H1 (cell line): ENCODE results near the gene DCBLD2. TPM values are rescaled to one million over a fixed set of nuclear protein-coding genes. Genes with fewer than 3 reads are reported as not detected.

Experiments
- CHD7 ChIP-seq: fragments of 300-600 bp; sonication (generic); IDR thresholded peaks from 2 replicates; pipeline ENCODE4 v1.7.1; 2012; ENCODE audit warnings: low read length, moderate library complexity, mild to moderate bottlenecking, inconsistent platforms; ENCODE audit not compliant: insufficient replicate concordance
- CREB1 ChIP-seq: IDR thresholded peaks from 2 replicates; pipeline ENCODE4 v1.6.1; 2012; ENCODE audit warnings: inconsistent platforms
- polyA plus RNA-seq, 7 experiments: library from polyadenylated mRNA; depleted of rRNA in 3 of 7; stranded (reverse) in 5 of 7; unstranded in 2 of 7; fragments of >200 nt in 5 of 7; fragments of 200-250 nt in 2 of 7; gene quantifications; 1 replicate in 5 of 7; 2 replicates in 1 of 7; 4 replicates in 1 of 7; pipeline versions ENCODE4 v1.2.1 to v1.2.3, GENCODE V29; 2011 to 2013; ENCODE audit warnings: missing spikeins in 2 of 7, mixed read lengths in 2 of 7
- total RNA-seq: library from RNA; stranded (reverse); fragmentation: NEBNext Ultra II Directional; extraction: Animal tissue kit (Norgen Biotek cat#: 25700); gene quantifications from 2 replicates; pipeline ENCODE4 v1.2.1, GENCODE V29; 2021

The DCBLD2 gene
- total and polyA plus RNA-seq, 2 of the 8 experiments (the other 6 are each of a cell fraction or from before 2014, with no cell fraction given) = 19.6 to 63.8 TPM

DNA sequence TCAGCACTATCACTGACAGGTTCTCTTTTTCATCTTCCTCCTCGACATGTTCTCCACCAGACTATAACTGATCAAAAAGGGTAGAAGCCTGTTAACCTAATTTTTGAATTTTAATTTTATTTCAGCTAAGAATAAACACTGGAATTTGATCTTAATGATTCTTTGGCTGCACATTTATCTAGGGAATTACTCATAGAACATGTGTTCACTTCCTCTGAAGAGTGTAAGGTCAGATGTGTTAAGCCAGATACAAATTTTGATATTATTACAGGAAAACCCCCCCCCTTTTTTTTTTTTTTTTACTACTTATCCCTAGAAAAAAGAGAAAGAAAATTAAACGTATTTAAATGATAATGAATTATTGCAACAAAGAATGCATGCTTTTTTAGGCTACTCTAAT lies 15.0 kb downstream of the DCBLD2 start (continued):
- no peak for TF ChIP-seq CHD7
- no peak for TF ChIP-seq CREB1
